Measurements from ENCODE around the gene TMEM240. TPM values are rescaled to one million over a fixed set of nuclear protein-coding genes. Genes with fewer than 3 reads are reported as not detected.

The TMEM240 gene
- total RNA-seq: 1 to 10 TPM; 1.2 to 1.9 TPM

- Mint-ChIP-seq H3K36me3 (peaks cover 3% of the 10 kb centered on the region), H3K27ac (no peak within 1 kb of the TSS), H3K4me3 (peak within 1 kb of the TSS; percentile 53), H3K9me3 (no peaks in the 10 kb centered on the region), H3K27me3 (no peaks in the 10 kb centered on the region), H3K4me1 (no peaks in the 10 kb centered on the region)
- POLR2A ChIA-PET: no interaction called here
- ATAC-seq (ENCODE audit: low read depth): peak; percentile 48
- peak; percentile 62 for DNase-seq
Observed at GRCh38 chr1:1540090-1540817, at the start of gene TMEM240. TMEM240 (minus strand) TSS chr1:1540624; CDS start chr1:1540346, 278 bp downstream.

- Mint-ChIP-seq H3K4me1 (peaks cover 4% of the 10 kb centered on the region), H3K36me3 (no peaks in the 10 kb centered on the region), H3K27ac (no peak overlapping the region), H3K27me3 (peaks cover 18% of the 10 kb centered on the region), H3K9me3 (no peaks in the 10 kb centered on the region), H3K4me3 (no peak overlapping the region)
- DNase-seq (no peak), ATAC-seq (ENCODE audit: low read depth) (no peak)
- POLR2A ChIA-PET: interaction anchor here (0.7 to 1.1 kb wide), 2 partner anchors 12 to 27 kb away, joined by 3 read pairs; no protein-coding TSS in a partner anchor
Observed at GRCh38 chr1:1583347-1584010, 43.1 kb upstream of the TMEM240 start.

- DNase-seq: no peak
- Mint-ChIP-seq H3K36me3 (no peaks in the 10 kb centered on the region), H3K4me3 (no peak overlapping the region), H3K27me3 (peaks cover 18% of the 10 kb centered on the region), H3K9me3 (no peaks in the 10 kb centered on the region), H3K4me1 (peaks cover 4% of the 10 kb centered on the region), H3K27ac (no peak overlapping the region)
- ATAC-seq (ENCODE audit: low read depth): no peak
- POLR2A ChIA-PET: interaction anchor here (1.1 kb wide), 1 partner anchor 11 kb away, joined by 3 read pairs; no protein-coding TSS in a partner anchor
Observed at GRCh38 chr1:1582585-1583346, 42.3 kb upstream of the TMEM240 start.

GRCh38 chr1:1578371-1578940 lies 38.0 kb upstream of the TMEM240 start:
- ATAC-seq (ENCODE audit: low read depth) (no peak), DNase-seq (no peak)
- no peaks in the 10 kb centered on the region for H3K9me3 Mint-ChIP-seq
- H3K36me3 Mint-ChIP-seq: peaks cover 4% of the 10 kb centered on the region
- H3K4me3 Mint-ChIP-seq: no peak overlapping the region
- peaks cover 7% of the 10 kb centered on the region for H3K27me3 Mint-ChIP-seq
- no peak overlapping the region for H3K27ac Mint-ChIP-seq
- H3K4me1 Mint-ChIP-seq: peaks cover 10% of the 10 kb centered on the region
- POLR2A ChIA-PET: interaction anchor here (0.5 to 1.9 kb wide), 2 partner anchors 8 to 52 kb away, joined by 3 to 5 read pairs; no protein-coding TSS in a partner anchor

- no peak for DNase-seq
- ATAC-seq (ENCODE audit: low read depth): no peak
- POLR2A ChIA-PET: interaction anchor here (1.9 kb wide), 1 partner anchor 9 kb away, joined by 5 read pairs; no protein-coding TSS in a partner anchor
- no peak overlapping the region for H3K4me3 Mint-ChIP-seq
- peaks cover 7% of the 10 kb centered on the region for H3K27me3 Mint-ChIP-seq
- peaks cover 5% of the 10 kb centered on the region for H3K36me3 Mint-ChIP-seq
- H3K9me3 Mint-ChIP-seq: no peaks in the 10 kb centered on the region
- H3K4me1 Mint-ChIP-seq: peaks cover 12% of the 10 kb centered on the region
- H3K27ac Mint-ChIP-seq: no peak overlapping the region
Observed at GRCh38 chr1:1577367-1578011, 37.1 kb upstream of the TMEM240 start.

- H3K9me3 Mint-ChIP-seq: no peaks in the 10 kb centered on the region
- POLR2A ChIA-PET: interaction anchor here (0.8 to 2.7 kb wide), 3 partner anchors 40 to 55 kb away, joined by 3 to 12 read pairs (median 3); partner anchors contain the start of gene MIB2
- no peaks in the 10 kb centered on the region for H3K27me3 Mint-ChIP-seq
- H3K4me1 Mint-ChIP-seq: peaks cover 16% of the 10 kb centered on the region
- peak within 1 kb of the TSS; percentile 100 for H3K27ac Mint-ChIP-seq
- H3K36me3 Mint-ChIP-seq: peaks cover 11% of the 10 kb centered on the region
- ATAC-seq (ENCODE audit: low read depth): peak; percentile 91
- peak; percentile 97 for DNase-seq
- H3K4me3 Mint-ChIP-seq: peak within 1 kb of the TSS; percentile 97
Observed at GRCh38 chr1:1574721-1575537, 34.5 kb upstream of the TMEM240 start, which contains the start of gene SSU72. SSU72 (minus strand) TSS chr1:1574863; CDS start chr1:1574557, 306 bp downstream.

GRCh38 chr1:1573843-1574720 lies 33.7 kb upstream of the TMEM240 start:
- Mint-ChIP-seq H3K27me3 (no peaks in the 10 kb centered on the region), H3K4me3 (peak overlapping the region; percentile 94), H3K9me3 (no peaks in the 10 kb centered on the region), H3K27ac (peak overlapping the region; percentile 100), H3K36me3 (peaks cover 11% of the 10 kb centered on the region), H3K4me1 (peaks cover 18% of the 10 kb centered on the region)
- ATAC-seq (ENCODE audit: low read depth) (peak; percentile 78), DNase-seq (peak; percentile 93)
- POLR2A ChIA-PET: interaction anchor here (1.1 to 2.7 kb wide), 2 partner anchors 41 to 56 kb away, joined by 3 to 12 read pairs; partner anchors contain the start of gene MIB2

GRCh38 chr1:1569341-1569740 lies 28.9 kb upstream of the TMEM240 start:
- Mint-ChIP-seq H3K4me1 (peaks cover 11% of the 10 kb centered on the region), H3K27ac (no peak overlapping the region), H3K9me3 (no peaks in the 10 kb centered on the region), H3K36me3 (peaks cover 24% of the 10 kb centered on the region), H3K27me3 (no peaks in the 10 kb centered on the region), H3K4me3 (no peak overlapping the region)
- POLR2A ChIA-PET: no interaction called here
- no peak for ATAC-seq (ENCODE audit: low read depth)
- no peak for DNase-seq

GRCh38 chr1:1567891-1568291 lies 27.5 kb upstream of the TMEM240 start:
- no peak for DNase-seq
- Mint-ChIP-seq H3K27ac (no peak overlapping the region), H3K36me3 (peaks cover 26% of the 10 kb centered on the region), H3K4me3 (no peak overlapping the region), H3K9me3 (no peaks in the 10 kb centered on the region), H3K4me1 (peaks cover 6% of the 10 kb centered on the region), H3K27me3 (no peaks in the 10 kb centered on the region)
- POLR2A ChIA-PET: no interaction called here
- no peak for ATAC-seq (ENCODE audit: low read depth)

GRCh38 chr1:1567152-1567875 lies 26.9 kb upstream of the TMEM240 start:
- Mint-ChIP-seq H3K4me1 (peaks cover 6% of the 10 kb centered on the region), H3K4me3 (no peak overlapping the region), H3K27me3 (no peaks in the 10 kb centered on the region), H3K36me3 (peaks cover 26% of the 10 kb centered on the region), H3K27ac (no peak overlapping the region), H3K9me3 (no peaks in the 10 kb centered on the region)
- POLR2A ChIA-PET: no interaction called here
- no peak for DNase-seq
- no peak for ATAC-seq (ENCODE audit: low read depth)

GRCh38 chr1:1565340-1565739 lies 24.9 kb upstream of the TMEM240 start:
- H3K4me3 Mint-ChIP-seq: no peak overlapping the region
- H3K27ac Mint-ChIP-seq: no peak overlapping the region
- H3K9me3 Mint-ChIP-seq: no peaks in the 10 kb centered on the region
- no peak for ATAC-seq (ENCODE audit: low read depth)
- H3K27me3 Mint-ChIP-seq: no peaks in the 10 kb centered on the region
- POLR2A ChIA-PET: no interaction called here
- no peak for DNase-seq
- H3K36me3 Mint-ChIP-seq: peaks cover 22% of the 10 kb centered on the region
- peaks cover 3% of the 10 kb centered on the region for H3K4me1 Mint-ChIP-seq
